OCI-LY7 (cell line): ENCODE measurements around the gene ANAPC15. TPM values are rescaled to one million over a fixed set of nuclear protein-coding genes. Genes with fewer than 3 reads are reported as not detected.

Experiments used
- BruUV-seq: library from RNA; stranded (reverse); fragments of 400-500 nt; replicated peaks from 2 replicates; lab custom pipeline; 2021; lab: Mats Ljungman, UMichigan
- CTCF ChIA-PET: fragments of 300-600 bp; sonication (Branson Sonifier 250); formaldehyde crosslinking; loops from one replicate; lab custom pipeline; 2022; ENCODE audit warnings: antibody characterized with exemption; ENCODE audit not compliant: unreplicated experiment; lab: Charles Lee
- POLR2A ChIA-PET: fragments of 300-600 bp; sonication (Branson Sonifier 250); formaldehyde crosslinking; loops from one replicate; lab custom pipeline; 2022; ENCODE audit warnings: antibody characterized with exemption; lab: Charles Lee
- DNase-seq: peaks from one replicate; pipeline ENCODE4 v3.0.0-alpha.2; 2015; ENCODE audit warnings: low spot score
- H2AFZ ChIP-seq: fragments of 200-600 bp; sonication (generic), shearing (Covaris generic); 2 replicates; pipeline ENCODE4 v1.6.1; 2014; ENCODE audit warnings: mild to moderate bottlenecking, antibody characterized with exemption, low read length, moderate library complexity
- H3K27ac ChIP-seq: fragments of 200-600 bp; sonication (generic); 2 replicates; pipeline ENCODE4 v1.5.1; 2014; ENCODE audit warnings: mixed run types, low read depth, mild to moderate bottlenecking, moderate library complexity, low read length, inconsistent platforms; ENCODE audit not compliant: poor library complexity, severe bottlenecking
- H3K36me3 ChIP-seq: fragments of 200-600 bp; sonication (generic); 2 replicates; pipeline ENCODE4 v1.6.1; 2014; ENCODE audit warnings: mild to moderate bottlenecking, antibody characterized with exemption, low read length, moderate library complexity, mixed read lengths; ENCODE audit not compliant: insufficient read depth
- H3K4me1 ChIP-seq: fragments of 200-600 bp; sonication (generic); 2 replicates; pipeline ENCODE4 v1.5.1; 2014; ENCODE audit warnings: mild to moderate bottlenecking, low read length; ENCODE audit not compliant: insufficient read depth, poor library complexity, severe bottlenecking
- H3K4me2 ChIP-seq: fragments of 200-600 bp; sonication (generic); 2 replicates; pipeline ENCODE4 v1.6.1; 2014; ENCODE audit warnings: mild to moderate bottlenecking, low read length
- H3K4me3 ChIP-seq: fragments of 200-600 bp; sonication (generic); 2 replicates; pipeline ENCODE4 v1.5.1; 2014; ENCODE audit warnings: mild to moderate bottlenecking, low read depth, low read length; ENCODE audit not compliant: poor library complexity, severe bottlenecking
- H3K79me2 ChIP-seq: fragments of 200-600 bp; sonication (generic); 2 replicates; pipeline ENCODE4 v1.6.1; 2016; ENCODE audit warnings: low read depth, mild to moderate bottlenecking, low read length, moderate library complexity, mixed read lengths; ENCODE audit not compliant: insufficient read depth
- H3K9me2 ChIP-seq: fragments of 200-600 bp; sonication (generic); 2 replicates; pipeline ENCODE4 v1.6.1; 2016; ENCODE audit warnings: mild to moderate bottlenecking, low read length, mixed read lengths; ENCODE audit not compliant: insufficient read depth
- H3K9me3 ChIP-seq: fragments of 200-600 bp; sonication (generic); 2 replicates; pipeline ENCODE4 v1.6.1; 2014; ENCODE audit warnings: mild to moderate bottlenecking, mixed run types, low read length, mixed read lengths
- H4K20me1 ChIP-seq: fragments of 200-600 bp; sonication (generic); 2 replicates; pipeline ENCODE4 v1.6.1; 2014; ENCODE audit warnings: mild to moderate bottlenecking, antibody characterized with exemption, low read length, moderate library complexity, mixed read lengths; ENCODE audit not compliant: insufficient read depth
- EZH2phosphoT487 ChIP-seq: fragments of 200-600 bp; sonication (generic); IDR thresholded peaks from 2 replicates; pipeline ENCODE4 v1.6.1; 2018; ENCODE audit warnings: low read depth, borderline replicate concordance, mild to moderate bottlenecking, mixed run types, antibody characterized with exemption, low read length, moderate library complexity, mixed read lengths
- intact Hi-C: fragments of 100-400 bp; cut with micrococcal nuclease; formaldehyde crosslinking; loops from one replicate; pipeline ENCODE4 v1.10.0; 2022; ENCODE audit not compliant: unreplicated experiment
- total RNA-seq, 2 experiments: library from RNA; depleted of rRNA in 1 of 2; stranded (reverse); fragments of >200 nt in 1 of 2; shearing (Covaris generic) in 1 of 2; gene quantifications; 2 replicates each; pipeline ENCODE4 v1.2.3, GENCODE V29; 2014 to 2022
- TF ChIP-seq, protein P1 (sequence below): fragments of 200-600 bp; sonication (generic); conservative IDR thresholded peaks from 2 replicates; pipeline ENCODE4 v1.5.1; 2014; ENCODE audit warnings: mild to moderate bottlenecking, antibody characterized with exemption, low read length, moderate library complexity, mixed read lengths

Gene ANAPC15
- total RNA-seq, 2 experiments from 2014 or later, result 48.2 to 62.4 TPM

DNA sequence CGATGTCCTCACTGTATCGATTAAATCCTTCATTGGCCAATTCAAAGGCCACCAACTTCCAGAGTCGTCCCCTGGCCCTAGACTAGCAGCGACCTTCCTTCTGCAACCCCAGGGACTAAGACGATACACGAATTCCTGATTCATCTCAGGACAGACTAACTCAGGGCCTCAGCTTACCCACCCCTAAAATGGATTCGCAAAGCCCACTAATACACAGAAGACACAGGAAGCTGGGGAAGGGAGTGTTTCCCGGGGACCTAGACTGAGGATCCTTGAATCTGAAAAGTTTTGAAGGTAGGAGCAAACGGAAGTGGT is 9.9 kb downstream of the ANAPC15 start:
- H3K36me3 ChIP-seq, result peaks cover 38% of the 10 kb centered on the region
- DNase-seq, result no peak
- peaks cover 27% of the 10 kb centered on the region for H3K79me2 ChIP-seq
- POLR2A ChIA-PET, result interaction anchor here (0.6 to 1.3 kb wide), 4 partner anchors 19 to 64 kb away, joined by 3 to 4 read pairs (median 4); no protein-coding TSS in a partner anchor
- H3K4me3 ChIP-seq, result peak overlapping the region; percentile 76
- no peaks in the 10 kb centered on the region for H4K20me1 ChIP-seq
- no peak for TF ChIP-seq EZH2phosphoT487
- TF ChIP-seq, protein P1, sequence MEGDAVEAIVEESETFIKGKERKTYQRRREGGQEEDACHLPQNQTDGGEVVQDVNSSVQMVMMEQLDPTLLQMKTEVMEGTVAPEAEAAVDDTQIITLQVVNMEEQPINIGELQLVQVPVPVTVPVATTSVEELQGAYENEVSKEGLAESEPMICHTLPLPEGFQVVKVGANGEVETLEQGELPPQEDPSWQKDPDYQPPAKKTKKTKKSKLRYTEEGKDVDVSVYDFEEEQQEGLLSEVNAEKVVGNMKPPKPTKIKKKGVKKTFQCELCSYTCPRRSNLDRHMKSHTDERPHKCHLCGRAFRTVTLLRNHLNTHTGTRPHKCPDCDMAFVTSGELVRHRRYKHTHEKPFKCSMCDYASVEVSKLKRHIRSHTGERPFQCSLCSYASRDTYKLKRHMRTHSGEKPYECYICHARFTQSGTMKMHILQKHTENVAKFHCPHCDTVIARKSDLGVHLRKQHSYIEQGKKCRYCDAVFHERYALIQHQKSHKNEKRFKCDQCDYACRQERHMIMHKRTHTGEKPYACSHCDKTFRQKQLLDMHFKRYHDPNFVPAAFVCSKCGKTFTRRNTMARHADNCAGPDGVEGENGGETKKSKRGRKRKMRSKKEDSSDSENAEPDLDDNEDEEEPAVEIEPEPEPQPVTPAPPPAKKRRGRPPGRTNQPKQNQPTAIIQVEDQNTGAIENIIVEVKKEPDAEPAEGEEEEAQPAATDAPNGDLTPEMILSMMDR, result no peak
- H2AFZ ChIP-seq, result peak overlapping the region; percentile 17; the same call in 1 of the 2 replicates
- H3K4me2 ChIP-seq, result peak overlapping the region; percentile 80
- peaks cover 25% of the 10 kb centered on the region for H3K4me1 ChIP-seq
- intact Hi-C loops, result no loop called here
- H3K27ac ChIP-seq, result peak overlapping the region; percentile 71
- CTCF ChIA-PET, result interaction anchor here (2.8 kb wide), 1 partner anchor 11 kb away, joined by 8 read pairs; no protein-coding TSS in a partner anchor
- no TSS peak for BruUV-seq
- no peaks in the 10 kb centered on the region for H3K9me2 ChIP-seq
- H3K9me3 ChIP-seq, result no peaks in the 10 kb centered on the region

DNA sequence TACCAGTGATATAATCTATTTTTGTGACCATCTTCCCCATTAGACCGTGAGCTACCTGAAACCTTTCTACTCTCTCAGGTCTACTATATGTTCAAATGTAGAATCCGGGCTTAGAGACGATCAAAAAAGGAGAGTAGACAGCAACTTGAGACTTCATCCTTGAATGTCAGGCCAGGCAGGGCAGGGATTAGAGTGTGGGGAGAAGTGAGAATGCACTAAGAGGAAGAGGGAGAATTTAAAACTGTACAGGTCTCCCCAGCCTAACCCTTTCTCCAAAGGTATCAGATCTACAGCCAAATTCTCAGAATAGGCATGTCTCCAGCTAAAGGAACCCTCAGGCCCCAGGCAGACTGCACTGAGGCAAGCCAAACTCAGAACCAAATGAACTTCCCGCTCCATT is 10.3 kb downstream of the ANAPC15 start:
- CTCF ChIA-PET, result interaction anchor here (2.8 kb wide), 1 partner anchor 11 kb away, joined by 8 read pairs; no protein-coding TSS in a partner anchor
- Histone ChIP-seq H3K9me2 (no peaks in the 10 kb centered on the region), H3K4me2 (peak overlapping the region; percentile 80), H3K79me2 (peaks cover 27% of the 10 kb centered on the region), H4K20me1 (no peaks in the 10 kb centered on the region), H3K36me3 (peaks cover 42% of the 10 kb centered on the region), H3K4me3 (peak overlapping the region; percentile 76), H2AFZ (no peak overlapping the region), H3K27ac (peak overlapping the region; percentile 71), H3K9me3 (no peaks in the 10 kb centered on the region), H3K4me1 (peaks cover 25% of the 10 kb centered on the region)
- intact Hi-C loops, result no loop called here
- no peak for DNase-seq
- POLR2A ChIA-PET, result interaction anchor here (0.6 to 1.5 kb wide), 5 partner anchors 10 to 63 kb away, joined by 3 to 6 read pairs (median 4); partner anchors contain the start of gene ANAPC15
- TSS peak; percentile 75 for BruUV-seq
- no peak for TF ChIP-seq EZH2phosphoT487
- TF ChIP-seq, protein P1, result no peak

DNA sequence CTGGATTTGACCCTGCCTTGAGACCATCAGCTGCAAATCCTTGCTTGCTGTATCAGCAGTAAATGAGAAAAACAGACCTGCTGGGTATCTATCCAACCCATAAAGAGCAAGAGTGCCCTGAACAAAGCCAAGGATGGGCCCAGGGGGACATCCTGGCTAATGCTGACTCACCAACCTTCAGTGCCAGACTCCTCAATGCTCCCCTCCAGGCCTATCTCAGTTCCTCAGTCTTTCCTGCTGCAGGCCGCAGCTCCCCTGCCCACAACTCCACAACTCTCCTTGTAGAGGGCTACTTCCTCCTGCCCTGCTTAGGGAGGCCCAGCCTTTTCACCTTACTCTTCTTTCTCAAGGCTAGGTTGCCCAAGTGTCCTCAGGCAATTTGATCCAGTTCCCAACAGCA is 12.0 kb downstream of the ANAPC15 start:
- Histone ChIP-seq H3K9me2 (no peaks in the 10 kb centered on the region), H3K79me2 (peaks cover 27% of the 10 kb centered on the region), H3K36me3 (peaks cover 51% of the 10 kb centered on the region), H4K20me1 (no peaks in the 10 kb centered on the region), H2AFZ (no peak overlapping the region), H3K4me2 (peak overlapping the region; percentile 80; the same call in 1 of the 2 replicates), H3K4me1 (peaks cover 25% of the 10 kb centered on the region), H3K9me3 (no peaks in the 10 kb centered on the region), H3K27ac (no peak overlapping the region), H3K4me3 (no peak overlapping the region)
- ChIA-PET CTCF (interaction anchor here (2.8 kb wide), 1 partner anchor 9 kb away, joined by 8 read pairs; no protein-coding TSS in a partner anchor), POLR2A (interaction anchor here (0.7 to 1.2 kb wide), 2 partner anchors 19 to 25 kb away, joined by 3 to 5 read pairs; no protein-coding TSS in a partner anchor)
- no TSS peak for BruUV-seq
- TF ChIP-seq EZH2phosphoT487, result no peak
- TF ChIP-seq, protein P1, result no peak
- intact Hi-C loops, result no loop called here
- no peak for DNase-seq
